HEK293 (cell line): ENCODE measurements around the gene FXYD3.

ENCODE experiments used
- CTCF ChIP-seq: fragments of 450-650 bp; formaldehyde crosslinking; IDR thresholded peaks from 2 replicates; pipeline ENCODE4 v1.5.1; 2016; ENCODE audit warnings: missing biosample characterization, missing genetic modification characterization
- HOXD13 ChIP-seq: sonication (generic); formaldehyde crosslinking; IDR thresholded peaks from 2 replicates; pipeline ENCODE4 v1.8.0; 2022; ENCODE audit warnings: missing genetic modification reagents, borderline replicate concordance
- PRDM10 ChIP-seq: fragments of 450-650 bp; formaldehyde crosslinking; IDR thresholded peaks from 2 replicates; pipeline ENCODE4 v1.5.1; 2016; ENCODE audit warnings: missing biosample characterization, missing genetic modification characterization
- ZBTB20 ChIP-seq: fragments of 450-650 bp; formaldehyde crosslinking; IDR thresholded peaks from 2 replicates; pipeline ENCODE4 v1.5.1; 2016; ENCODE audit warnings: missing biosample characterization, missing genetic modification characterization
- ZNF324 ChIP-seq: fragments of 450-650 bp; formaldehyde crosslinking; IDR thresholded peaks from 2 replicates; pipeline ENCODE4 v1.5.1; 2016; ENCODE audit warnings: missing biosample characterization, missing genetic modification characterization
- ZNF391 ChIP-seq: fragments of 450-650 bp; formaldehyde crosslinking; IDR thresholded peaks from 2 replicates; pipeline ENCODE4 v1.5.1; 2016; ENCODE audit warnings: low read depth, missing biosample characterization, missing genetic modification characterization, borderline replicate concordance
- ZNF416 ChIP-seq: fragments of 450-650 bp; formaldehyde crosslinking; IDR thresholded peaks from 2 replicates; pipeline ENCODE4 v1.5.1; 2016; ENCODE audit warnings: missing biosample characterization, missing genetic modification characterization
- ZNF501 ChIP-seq: fragments of 450-650 bp; formaldehyde crosslinking; IDR thresholded peaks from 2 replicates; pipeline ENCODE4 v1.5.1; 2016; ENCODE audit warnings: missing biosample characterization, missing genetic modification characterization

DNA sequence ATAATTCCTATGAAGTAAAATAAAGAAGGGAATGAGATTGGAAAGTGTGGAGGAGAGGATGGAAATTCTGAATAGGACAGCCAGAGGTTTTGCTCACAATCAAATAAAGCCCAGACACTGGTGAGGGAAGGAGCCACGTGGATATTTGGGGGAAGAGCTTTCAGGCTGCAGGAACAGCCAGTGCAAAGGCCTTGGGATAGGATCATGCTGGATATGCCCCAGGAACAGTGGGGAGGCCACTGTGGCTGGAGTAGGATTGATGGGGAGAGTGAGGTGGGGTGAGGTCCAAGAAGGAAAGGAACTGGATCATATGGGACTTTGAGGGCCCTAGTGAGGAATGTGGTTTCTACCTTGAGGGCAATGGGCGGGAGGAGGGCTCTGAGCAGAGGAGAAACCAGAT lies 34.8 kb downstream of the FXYD3 start:
- no peak for TF ChIP-seq ZNF324 (tag by site-specific recombination)
- TF ChIP-seq ZBTB20 (tag by site-specific recombination): no peak
- peak; percentile 97 for TF ChIP-seq PRDM10 (tag by site-specific recombination)
- no peak for TF ChIP-seq HOXD13
- TF ChIP-seq CTCF (tag by site-specific recombination): no peak
- TF ChIP-seq ZNF501: no peak
- TF ChIP-seq ZNF416: no peak
- TF ChIP-seq ZNF391 (tag by site-specific recombination): no peak
